GM19324 (cell line): Measurements from ENCODE around the gene SERTAD3.
A peak's percentile ranks its signal among the peaks of the same experiment; 100 is the strongest.
"Not testable (repeated sequence)": the region's sequence is repeated elsewhere in the genome, so short reads cannot be mapped to it uniquely, and the experiment has no call there.

ENCODE experiments used
- ATAC-seq: cut with Tn5 transposase; IDR thresholded peaks from one replicate; pipeline ENCODE4 v1.9.1; 2021; ENCODE audit warnings: mild to moderate bottlenecking, moderate library complexity; ENCODE audit not compliant: unreplicated experiment, low FRiP score

SERTAD3 gene, protein sequence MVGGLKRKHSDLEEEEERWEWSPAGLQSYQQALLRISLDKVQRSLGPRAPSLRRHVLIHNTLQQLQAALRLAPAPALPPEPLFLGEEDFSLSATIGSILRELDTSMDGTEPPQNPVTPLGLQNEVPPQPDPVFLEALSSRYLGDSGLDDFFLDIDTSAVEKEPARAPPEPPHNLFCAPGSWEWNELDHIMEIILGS

DNA sequence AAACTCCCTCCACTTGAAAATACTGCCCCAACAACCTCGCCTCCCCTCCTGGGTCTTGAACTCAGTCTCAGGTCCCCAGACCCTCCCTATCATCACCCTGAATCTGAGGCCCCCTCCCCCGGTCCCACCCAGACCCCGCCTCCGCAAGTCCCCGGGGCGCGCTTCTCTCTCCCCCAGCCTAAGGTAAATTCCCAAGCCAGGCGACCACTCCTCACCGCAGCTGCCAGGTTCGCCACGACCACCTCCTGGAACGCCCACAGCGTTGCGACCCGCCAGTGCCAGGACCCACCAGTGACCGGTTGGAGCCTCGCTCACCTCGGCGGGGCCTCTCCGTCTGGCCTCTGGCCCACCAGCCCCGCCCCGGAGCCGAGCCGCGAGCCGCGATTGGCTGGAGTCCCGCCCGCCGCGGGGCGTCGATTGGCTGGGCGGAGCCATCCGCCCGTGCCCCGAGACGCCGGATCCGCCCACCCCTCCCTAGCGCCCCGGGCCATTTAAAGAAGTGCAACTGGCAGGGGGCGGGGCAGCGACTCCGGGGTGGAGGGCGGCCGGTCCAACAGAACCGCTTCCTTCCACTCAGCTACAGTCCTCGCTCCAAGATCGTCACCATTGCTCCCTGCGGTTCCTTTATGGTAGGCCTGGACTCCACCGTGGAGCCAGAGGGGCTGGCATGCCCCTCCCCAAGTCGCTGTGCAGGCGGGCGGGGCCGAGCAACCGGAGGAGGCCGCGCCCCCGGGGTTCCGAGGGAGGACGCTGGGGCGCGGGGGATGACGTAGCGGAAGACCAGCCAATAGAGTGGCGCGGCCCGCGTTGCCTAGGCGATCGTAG is at the start of gene SERTAD3:
TSS of gene SERTAD3 (minus strand) at position 336 of the 825 bp plus-strand sequence. CDS start 2,255 bp downstream, outside the sequence.
- ATAC-seq = peak; percentile 76

DNA sequence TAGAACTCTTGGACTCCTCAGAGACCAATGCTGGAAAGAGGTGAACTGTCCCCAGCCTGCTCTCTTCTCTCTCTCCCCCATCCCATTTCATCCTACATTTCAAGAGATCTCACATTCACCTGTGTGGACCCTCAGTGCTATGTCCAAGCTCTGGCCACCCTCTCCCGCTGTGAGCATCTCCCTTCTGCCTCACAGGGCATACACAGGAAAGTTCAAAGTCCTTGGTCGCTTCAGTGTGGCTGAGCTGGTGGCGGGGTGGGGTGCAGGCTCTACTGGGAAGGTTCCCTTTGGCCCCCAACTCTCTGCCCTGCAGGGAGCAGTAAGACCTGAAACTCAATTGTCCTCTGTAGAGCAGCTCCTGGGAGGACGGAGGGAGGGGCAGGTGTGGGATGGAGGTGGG is 49.6 kb upstream of the SERTAD3 start:
- no peak for ATAC-seq

DNA sequence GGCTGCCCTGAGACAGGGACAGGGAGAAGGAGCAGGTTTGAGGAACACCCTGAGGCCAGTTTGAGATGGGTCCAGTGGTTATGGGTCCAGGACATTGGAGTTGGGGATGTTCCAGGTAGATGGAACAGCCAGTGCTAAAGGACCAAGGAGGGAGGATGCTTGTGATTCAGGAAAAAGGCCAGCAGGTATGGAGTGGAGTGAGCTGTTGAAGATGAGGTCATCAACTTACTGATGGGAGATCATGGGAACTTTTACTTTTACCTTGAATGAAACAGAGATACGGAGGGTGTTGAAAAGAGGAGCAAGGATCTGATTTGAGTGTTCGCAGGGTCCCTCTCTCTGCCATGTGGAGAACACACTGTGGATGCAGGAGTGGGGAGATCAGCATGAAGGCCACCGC is 48.1 kb upstream of the SERTAD3 start:
- no peak for ATAC-seq

DNA sequence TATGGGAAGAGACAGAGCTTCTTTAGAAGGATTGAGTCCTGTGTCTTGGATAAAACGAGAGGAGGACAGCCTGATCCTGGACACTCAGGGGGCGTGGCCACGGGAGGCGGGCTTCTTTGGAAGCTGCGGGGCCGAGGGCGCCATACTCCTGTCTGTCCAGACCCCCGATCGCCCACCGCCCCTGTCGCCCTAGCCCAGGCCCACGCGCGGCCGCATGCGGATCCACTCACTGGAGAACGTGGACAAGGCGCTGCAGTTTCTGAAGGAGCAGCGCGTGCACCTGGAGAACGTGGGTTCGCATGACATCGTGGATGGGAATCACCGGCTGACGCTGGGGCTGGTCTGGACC is 45.7 kb upstream of the SERTAD3 start:
- ATAC-seq = no peak

DNA sequence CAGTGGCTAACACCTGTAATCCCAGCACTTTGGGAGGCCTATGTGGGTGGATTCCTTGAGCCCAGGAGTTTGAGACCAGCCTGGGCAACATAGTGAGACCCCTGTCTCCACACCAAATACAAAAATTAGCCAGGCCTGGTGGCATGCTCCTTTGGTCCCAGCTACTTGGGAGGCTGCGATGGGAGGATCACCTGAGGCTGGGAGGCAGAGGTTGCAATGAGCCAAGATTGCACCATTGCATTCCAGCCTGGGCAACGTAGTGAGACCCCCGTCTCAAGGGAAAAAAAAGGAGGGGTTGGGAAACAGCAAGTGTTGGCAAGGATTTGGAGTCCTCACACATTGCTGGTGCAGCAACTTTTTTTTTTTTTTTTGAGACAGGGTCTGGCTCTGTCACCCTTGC is 41.9 kb upstream of the SERTAD3 start:
- ATAC-seq = no peak

DNA sequence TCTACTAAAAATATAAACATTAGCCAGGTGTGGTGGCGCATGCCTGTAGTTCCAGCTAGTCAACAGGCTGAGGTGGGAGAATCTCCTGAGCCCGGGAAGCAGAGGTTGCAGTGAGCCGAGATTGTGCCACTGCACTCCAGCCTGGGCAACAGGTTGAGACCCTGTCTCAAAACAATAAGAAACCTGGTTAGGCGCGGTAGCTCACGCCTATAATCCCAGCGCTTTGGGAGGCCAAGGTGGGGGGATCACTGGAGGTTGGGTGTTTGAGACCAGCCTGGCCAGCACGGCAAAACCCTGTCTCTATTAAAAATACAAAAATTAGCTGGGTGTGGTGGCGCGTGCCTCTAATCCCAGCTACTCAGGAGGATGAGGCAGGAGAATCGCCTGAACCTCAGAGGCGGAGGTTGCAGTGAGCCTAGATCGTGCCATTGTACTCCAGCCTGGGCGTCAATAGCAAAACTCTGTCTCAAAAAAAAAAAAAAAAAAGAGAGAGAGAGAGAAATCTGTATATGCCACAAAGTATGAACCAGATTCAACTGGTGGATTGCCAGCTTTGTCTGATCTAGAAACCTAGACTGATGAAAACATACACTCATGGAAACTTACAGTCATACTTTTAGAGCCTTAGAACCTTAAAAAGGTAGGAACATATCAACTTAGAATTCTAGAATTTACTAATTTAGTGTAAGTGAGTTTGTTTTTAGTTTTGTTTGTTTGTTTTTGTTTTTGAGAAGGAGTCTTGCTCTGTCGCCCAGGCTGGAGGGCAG is 31.9 kb upstream of the SERTAD3 start:
- not testable (repeated sequence) for ATAC-seq

DNA sequence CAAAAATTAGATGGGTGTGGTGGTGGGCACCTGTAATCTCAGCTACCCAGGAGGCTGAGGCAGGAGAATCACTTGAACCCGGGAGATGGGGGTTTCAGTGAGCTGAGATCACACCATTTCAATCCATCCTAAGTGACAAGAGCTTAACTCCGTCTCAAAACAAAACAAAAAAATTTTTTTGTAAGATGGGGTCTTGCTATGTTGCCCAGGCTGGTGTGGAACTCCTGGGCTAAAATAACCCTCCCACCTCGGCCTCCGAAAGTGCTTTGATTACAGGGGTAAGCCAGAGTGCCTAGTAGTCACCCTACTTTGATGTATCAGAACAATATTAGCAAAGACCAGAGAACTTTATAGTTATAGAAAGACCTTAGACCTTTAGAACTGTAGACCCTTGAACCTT is 30.6 kb upstream of the SERTAD3 start:
- no peak for ATAC-seq

DNA sequence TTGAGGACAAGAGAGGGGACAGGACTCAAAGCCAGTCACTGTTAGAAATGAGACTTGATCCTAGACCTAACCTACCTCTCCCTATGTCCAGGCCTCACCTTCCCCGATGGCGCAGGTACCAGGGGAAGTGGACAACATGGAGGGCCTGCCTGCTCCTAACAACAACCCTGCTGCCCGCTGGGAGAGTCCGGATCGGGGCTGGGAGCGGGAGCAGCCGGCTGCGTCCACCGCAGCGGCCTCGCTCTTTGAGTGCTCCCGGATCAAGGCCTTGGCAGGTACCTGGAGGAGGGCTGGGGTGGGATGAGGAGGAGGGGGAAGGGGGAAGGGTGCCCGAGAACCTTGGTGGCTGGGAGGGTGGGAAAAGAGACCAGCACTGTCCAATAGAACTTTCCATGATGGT is 28.4 kb upstream of the SERTAD3 start:
- no peak for ATAC-seq

DNA sequence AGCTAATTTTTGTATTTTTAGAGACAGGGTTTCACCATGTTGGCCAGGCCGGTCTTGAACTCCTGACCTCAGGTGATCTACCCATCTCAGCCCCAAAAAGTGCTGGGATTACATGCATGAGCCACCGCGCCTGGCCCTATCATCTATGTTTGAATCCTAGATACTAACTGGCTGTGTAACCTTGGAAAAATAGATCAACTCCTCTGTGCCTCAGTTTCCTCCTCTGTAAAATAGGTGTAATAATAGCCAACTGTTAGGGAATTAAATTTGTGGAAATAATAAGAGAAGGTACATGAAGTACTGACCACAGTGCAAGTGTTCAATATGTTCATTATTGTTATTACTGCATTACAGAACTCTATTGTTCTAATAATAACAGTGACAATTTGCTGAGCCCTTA is 27.0 kb upstream of the SERTAD3 start:
- no peak for ATAC-seq

DNA sequence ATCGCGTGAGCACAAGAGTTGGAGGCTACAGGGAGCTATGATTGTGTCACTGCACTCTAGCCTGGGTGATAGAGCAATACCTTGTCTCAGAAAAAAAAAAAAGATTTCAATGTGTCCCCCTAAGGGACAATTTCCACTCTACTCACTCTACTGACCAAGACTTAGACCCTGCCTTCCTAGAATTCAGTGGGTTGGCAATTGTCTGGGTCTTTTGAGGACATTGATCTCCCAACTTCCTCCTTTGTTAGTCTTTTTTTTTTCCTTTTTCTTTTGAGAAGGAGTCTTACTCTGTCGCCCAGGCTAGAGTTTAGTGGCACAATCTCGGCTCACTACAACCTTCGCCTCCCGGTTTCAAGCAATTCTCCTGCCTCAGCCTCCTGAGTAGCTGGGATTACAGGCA is 24.9 kb upstream of the SERTAD3 start:
- ATAC-seq = no peak

DNA sequence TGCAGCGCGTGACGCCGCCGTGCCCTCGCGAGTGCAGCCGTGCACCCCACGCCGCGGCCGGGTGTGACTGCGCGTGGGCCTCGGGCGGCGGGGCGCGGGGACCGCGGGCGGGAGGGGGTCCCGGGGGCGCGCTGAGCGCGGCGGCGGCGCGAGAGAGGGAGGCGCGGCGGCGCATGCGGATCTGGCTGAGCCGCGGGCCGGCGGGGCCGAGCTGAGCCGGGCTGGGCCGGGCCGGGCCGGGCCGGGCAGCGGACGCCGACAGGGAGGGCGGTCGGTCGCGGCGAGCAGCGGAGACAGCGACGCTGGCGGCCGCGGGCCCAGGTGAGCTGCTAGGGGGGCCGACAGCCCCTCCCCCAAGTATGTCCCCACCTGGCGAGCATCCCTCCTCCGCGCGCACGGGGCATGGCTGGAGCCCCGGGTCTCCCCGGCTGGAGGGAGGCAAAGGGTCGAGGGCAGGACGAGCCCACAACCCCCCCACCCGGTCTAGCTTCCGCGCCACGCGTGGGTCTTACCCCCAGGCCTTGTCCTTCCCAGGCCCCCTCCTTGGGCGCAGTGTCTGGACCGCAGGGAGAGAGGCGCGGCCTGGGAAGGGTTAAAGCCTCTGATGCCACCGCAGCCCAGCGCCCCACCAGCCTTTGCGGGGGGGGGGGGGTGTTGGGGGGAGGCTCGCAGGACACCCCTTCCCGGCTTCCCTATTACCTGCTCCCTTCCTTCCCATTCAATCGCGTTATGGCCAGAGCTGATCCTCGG is 23.0 kb upstream of the SERTAD3 start, which contains the start of gene SPTBN4:
TSS of gene SPTBN4 (plus strand) at position 17 of the 750 bp plus-strand sequence. CDS start 5,621 bp downstream, outside the sequence.
- no peak for ATAC-seq

DNA sequence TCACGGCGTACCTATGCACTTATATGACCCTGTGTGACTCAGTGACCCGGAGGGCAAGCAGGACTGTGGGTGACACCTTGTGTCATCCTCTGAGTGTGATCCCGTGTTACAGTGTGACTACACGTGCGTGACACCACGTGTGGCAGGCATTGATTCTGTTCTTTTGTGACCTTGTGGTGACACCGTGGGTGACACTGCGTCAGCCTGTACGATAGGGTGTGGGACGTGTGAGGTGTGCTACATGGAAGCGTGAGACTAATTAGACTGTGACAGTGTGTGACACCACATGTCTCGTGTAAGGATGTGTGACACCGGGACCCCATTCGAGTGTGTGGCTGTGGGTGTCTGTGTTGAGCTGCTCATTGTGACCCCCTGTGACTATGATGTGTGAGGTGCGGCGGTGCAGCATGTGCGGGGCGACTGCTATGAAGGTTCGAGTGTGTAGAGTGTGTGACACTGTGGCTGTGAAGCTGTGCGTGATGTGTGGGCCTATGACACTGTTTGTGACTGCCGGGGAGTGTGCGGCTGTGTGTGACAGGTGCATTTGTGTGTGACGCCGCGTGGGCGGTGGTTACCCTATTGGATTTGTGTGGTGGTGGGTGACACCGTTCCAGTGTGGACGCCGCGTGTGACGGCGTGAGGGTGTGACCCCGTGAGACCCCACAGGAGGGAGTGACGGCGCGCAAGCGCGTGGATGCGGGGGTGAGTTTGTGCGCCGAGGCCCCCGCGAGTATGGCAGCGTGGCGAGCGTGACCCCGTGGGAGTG is 22.3 kb upstream of the SERTAD3 start:
- ATAC-seq = peak; percentile 18

DNA sequence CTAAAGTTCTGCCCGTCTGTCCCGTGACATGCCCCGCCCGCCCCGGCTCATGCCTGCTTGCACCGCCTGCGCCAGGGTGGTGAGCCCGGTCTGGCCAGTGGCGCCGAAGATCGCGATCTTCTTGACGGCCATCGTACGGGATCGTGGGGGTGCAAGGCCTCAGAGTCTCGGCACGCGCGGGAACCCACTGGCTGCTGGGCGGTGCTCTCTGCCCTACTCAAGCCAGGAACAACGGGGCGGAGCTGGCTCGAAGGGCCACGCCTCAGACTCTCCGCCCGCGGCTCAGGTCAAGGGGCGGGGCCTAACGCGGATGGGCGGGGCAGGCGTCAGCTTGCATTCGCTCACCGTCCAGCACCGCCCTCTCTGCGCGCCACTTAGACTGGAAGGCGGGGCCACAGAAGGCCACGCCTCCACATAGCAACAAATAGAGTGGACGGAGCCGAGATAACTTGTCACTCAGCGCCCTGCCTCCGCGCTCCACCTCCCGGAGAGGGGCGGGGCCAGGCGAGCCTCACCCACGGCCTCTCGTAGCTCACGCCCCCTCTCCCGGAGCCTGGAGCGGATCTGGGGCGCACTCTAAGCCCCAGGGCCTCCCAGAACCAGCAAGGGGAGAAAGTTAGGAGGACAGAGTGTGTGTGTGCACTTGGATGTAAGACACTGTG is 21.6 kb upstream of the SERTAD3 start, which contains the start of gene BLVRB:
TSS of gene BLVRB (minus strand) at position 189 of the 662 bp plus-strand sequence. CDS start at position 132, 57 bp downstream.
- ATAC-seq = peak; percentile 92

DNA sequence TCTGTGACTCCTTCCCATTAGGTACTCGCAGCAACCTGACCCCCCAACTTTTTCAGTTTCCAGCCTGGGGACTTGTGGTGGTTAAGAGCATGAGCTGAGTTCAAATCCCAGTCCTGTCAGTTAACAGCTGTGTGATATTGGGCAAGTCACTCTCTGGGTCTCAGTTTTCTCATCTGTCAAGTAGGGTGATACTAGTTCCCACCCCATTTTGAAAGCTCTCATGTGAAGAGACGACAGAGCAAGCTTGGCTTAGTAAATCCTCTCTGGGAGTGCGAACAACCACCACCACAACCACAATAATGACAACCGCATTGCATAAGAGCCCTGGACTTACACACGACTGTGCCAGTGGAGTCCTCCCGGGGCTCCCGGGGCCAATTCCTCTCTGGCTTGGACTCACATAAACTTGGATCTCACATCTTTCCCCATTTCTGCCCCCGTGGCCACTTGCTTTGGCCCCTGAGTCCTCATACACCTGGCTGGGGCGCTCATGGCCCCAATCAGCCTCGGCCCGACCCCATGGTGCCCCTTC is 21.0 kb upstream of the SERTAD3 start:
- no peak for ATAC-seq

DNA sequence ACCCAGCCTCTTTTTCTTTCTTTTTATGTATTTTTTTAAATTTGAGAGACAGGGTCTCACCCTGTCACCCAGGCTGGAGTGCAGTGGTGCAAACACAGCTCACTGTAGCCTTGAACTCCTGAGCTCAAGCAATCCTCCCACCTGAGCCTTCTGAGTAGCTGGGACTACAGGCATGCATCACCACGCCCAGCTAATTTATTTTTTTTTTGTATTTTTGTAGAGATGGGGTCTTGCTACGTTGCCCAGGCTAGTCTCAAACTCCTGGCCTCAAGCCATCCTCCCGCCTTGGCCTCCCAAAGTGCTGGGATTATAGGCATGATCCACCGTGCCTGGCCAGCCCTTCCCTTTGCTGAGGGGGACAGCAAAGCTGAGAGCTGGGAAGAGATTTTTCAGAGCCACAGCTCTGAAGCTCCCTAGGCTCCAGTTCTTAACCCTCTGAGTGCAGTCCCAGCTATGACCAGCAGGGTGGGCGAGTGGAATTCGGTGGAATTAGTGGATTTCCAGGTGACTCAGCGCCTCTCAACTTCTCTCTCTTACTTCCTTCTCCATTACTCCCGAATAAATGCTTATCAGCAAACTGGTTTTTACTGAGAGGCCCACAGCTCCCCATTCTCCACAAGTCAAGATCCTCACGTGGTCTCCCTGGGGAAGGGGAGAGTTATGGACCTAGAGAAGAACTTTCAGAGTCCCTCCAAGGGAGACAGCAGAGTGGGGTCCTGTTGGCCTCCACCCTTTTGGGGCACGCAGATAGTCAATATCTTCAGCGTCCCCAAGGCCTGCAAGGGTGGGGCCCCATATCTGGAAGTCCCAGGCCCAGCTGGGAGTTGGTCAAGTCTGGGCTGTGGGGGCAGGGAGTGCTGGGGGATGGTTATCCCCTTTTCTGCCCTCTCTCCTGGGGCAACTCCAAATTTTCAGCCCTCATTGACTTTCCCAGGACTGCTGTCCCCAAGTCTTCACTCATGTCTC is 20.2 kb upstream of the SERTAD3 start:
- ATAC-seq = no peak

DNA sequence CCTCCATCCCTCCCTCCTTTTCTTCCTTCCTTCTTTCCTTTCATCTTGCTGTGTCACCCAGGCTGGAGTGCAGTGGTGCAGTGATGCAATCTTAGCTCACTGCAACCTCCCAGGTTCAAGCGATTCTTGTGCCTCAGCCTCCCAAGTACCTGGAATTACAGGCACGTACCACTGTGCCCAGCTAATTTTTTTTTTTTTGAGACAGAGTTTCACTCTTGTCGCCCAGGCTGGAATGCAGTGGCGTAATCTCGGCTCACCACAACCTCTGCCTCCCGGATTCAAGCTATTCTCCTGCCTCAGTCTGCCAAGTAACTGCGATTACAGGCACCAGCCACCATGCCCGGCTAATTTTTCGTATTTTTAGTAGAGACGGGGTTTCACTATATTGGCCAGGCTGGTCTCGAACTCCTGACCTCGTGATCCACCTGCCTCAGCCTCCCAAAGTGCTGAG is 19.5 kb upstream of the SERTAD3 start:
- not testable (repeated sequence) for ATAC-seq

DNA sequence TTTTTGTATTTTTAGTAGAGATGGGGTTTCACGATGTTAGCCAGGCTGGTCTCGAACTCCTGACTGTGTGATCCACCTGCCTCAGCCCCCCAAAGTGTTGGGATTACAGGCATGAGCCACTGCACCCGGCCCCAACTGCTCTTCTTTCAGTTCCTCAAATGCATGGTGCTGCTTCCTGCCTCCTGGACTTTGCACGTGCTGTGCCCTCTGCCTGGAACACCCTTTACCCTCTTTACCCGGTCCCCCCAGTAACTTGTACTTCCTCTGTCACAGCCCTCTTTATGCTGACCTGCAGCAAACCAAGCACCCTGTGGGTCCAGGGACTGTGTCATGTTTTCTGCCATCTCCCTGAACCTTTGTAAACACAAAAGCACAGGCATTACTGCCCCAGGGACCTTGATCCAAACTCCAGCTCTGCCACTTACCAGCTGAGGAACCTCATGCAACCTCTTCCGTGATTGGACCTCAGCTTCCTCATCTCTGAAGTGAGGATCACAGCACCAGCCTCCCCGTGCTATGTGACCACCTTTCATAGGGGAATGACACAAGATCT is 17.6 kb upstream of the SERTAD3 start:
- ATAC-seq = no peak
